IPS-NIHi7 (cell line): ENCODE measurements around the gene TNPO1.
"Not testable (repeated sequence)": the region's sequence is repeated elsewhere in the genome, so short reads cannot be mapped to it uniquely, and the experiment has no call there.

Source experiments
- DNase-seq: peaks from one replicate; pipeline ENCODE4 v3.0.0; 2012; ENCODE audit warnings: mixed read lengths; ENCODE audit errors: extremely low spot score

TNPO1 gene

DNA sequence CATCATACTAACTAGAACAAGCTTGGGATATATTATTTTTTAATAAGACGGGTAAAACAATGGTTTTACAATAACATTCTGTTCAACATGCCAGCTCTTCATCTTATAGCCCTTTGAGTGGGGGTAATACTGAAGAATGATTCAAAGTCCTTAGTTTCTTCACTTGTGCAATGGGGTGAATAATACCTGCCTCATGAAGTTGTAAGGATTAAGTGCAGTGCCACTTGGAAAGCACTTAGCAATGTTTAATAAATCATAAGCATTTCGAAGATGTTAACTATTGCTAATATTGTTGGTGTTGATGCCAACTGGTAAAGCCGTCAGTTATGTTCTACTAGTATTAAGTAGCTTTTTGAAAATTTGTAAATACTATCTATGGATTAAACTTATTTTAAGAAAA is 38.0 kb downstream of the TNPO1 start:
- DNase-seq, result no peak

DNA sequence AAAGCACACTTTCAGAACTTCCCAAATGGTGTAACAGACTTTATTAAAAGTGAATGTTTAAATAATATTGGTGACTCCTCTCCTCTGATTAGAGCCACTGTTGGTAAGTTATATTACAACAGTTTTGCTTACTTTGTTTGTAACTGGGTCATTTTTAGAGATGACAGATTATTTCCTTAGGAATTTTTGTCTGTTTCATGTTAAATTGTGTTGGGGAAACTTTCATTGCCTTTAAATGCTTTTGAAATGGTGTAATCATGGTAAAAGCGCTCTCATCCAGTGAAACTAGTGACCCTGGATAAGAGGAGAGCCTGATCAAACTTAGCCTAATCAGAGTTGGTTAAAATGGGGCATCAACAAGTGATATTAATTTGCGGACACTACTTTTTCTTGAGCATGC is 39.4 kb downstream of the TNPO1 start:
- no peak for DNase-seq

DNA sequence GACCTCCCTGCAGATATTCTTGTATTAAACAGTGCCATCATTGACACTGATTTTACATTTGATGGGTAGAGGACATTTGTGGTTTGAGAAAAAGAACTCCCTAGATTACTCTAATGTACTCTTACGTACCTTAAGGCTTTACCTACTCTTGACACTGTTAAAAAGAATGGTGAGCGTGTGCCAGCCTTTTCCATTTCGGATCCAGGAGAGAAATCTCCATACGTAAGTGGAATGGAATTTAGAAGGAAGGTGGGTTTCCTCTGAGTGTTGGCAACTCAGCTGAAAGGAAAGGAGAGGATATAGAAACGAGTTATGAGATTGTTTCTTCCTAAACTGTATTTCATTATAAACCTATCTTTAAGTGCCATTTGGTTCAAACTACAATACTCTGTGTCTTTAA is 40.9 kb downstream of the TNPO1 start:
- DNase-seq, result no peak

DNA sequence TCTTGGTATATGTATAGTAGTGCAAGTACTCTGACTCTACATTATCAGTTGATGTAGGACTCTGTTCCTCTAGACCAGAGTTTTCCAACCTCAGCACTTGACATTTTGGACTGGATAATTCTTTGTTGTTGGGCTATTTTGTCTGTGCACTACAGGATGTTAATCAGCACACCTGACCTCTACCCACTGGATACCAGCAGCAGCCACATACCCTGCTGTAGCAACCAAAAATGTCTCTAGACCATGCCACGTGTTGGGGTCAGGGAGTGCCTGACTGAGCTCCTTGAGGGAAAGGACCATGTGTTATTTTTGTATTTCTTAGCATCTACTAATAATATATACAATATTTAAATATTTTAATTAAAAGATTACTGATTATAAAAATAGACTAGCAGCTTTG is 42.7 kb downstream of the TNPO1 start:
- DNase-seq, result no peak

DNA sequence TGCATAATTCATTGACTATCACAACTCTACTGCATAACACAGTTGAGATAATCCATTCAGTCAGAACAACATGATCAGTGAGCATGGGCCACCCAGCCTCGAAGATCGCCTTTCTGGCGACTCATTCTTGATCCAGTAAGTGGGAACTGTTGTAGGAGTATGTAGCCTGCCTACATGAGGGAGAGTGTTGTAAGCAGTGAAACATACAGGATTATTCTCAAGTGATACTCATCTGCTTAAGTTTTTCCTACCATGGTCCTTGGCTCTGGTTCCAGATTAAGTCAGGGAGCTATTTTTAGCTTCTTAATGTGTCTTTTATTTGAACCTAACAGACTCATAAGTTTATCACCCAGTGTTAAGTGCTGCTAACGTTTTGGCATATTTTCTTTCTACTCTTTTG is 44.0 kb downstream of the TNPO1 start:
- no peak for DNase-seq

DNA sequence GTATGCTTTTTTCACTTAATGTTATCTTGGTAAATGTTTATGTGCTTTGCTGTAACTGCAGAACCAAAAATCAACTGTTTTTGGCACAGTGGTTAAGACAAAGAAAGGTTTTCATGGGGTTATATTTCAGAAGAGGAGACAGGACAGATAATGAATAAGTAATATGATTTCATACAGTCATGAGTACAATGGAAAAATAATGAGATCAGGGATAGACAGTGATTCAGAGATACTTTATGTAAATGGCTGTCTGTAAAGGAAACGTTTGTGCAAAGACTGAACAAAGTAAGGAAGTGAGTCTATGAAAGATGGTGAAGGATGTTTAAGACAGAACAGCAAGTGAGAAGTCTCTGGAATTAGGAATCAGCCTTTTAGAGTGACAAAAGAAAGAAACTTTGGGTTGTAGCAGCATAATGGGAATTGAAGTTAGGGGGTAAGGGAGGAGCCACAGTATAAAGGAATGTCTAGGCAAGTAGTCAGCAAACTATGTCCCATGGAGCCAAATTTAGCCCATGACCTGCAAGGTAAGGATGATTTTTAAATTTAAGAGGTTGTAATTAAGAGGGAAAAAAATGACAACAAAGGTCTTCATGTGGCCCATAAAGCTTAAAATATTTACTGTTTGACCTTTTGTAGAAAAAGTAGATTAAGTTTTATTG is 55.0 kb downstream of the TNPO1 start:
- DNase-seq, result no peak

DNA sequence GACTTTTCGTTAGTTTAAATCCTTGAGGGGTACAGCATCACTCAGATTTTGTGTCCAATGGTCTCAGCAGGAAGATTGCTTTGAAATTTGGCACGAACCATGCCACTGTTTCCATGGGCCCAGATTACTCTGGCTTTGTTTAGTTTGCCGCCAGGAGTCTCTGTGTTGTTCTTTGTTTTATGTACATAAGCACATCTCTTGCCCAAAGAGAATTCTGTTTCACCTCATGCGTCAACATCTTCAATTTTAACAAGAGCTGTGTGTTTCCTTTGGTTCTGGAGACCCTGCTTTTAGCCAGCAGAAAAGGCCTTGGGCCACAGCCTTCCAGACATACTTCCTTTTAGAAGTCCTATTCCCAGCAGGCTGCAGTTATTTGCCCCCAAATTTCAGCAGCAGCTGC is 62.4 kb downstream of the TNPO1 start:
- no peak for DNase-seq

DNA sequence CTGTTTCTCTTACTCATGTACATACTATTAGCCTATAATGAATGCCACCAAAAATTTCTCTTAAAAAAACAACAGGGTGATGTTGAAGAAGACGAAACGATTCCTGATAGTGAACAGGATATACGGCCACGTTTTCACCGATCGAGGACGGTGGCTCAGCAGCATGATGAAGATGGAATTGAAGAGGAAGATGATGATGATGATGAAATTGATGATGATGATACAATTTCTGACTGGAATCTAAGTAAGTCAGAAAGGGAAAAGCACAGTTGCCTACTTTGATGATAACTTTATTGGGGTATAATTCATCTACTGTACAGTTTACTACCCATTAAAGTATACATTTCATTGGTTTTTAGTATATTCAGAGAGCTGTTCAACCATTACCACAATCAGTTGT is 66.5 kb downstream of the TNPO1 start:
- no peak for DNase-seq

DNA sequence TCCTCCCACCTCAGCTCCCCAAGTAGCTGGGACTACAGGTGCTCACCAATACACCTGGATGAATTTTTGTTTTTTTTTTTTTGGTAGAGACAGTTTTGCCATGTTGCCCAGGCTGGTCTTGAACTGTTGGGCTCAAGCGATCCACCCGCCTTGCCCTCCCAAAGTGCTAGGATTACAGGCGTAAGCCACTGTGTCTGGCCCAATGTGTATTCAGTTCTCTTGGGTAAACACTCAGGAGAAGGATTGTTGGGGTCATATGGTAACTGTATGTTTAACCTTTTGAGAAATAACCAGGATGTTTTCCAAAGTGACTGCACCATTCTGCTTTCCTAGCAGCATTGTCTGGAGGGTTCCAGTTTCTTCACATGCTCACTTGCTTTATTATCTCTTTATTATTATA is 67.4 kb downstream of the TNPO1 start:
- DNase-seq, result no peak

DNA sequence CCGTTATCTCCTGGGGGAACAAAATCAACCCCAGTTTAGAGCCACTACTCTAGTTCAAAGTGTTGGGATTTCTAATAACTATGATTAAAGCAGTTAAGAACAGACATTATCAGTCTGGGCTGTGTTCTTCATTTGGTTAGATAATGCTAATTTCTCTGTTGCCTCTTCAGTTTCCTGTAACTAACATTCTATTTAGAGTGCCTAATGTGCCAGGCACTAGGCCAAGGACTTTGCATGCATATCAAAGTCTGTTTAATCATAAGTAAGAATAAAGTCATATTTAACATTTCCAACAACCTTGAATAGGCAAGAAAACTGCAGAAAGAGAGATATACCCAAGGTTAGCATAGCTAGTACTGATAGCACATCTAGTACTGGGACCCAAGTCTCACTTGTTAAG is 68.4 kb downstream of the TNPO1 start:
- no peak for DNase-seq

DNA sequence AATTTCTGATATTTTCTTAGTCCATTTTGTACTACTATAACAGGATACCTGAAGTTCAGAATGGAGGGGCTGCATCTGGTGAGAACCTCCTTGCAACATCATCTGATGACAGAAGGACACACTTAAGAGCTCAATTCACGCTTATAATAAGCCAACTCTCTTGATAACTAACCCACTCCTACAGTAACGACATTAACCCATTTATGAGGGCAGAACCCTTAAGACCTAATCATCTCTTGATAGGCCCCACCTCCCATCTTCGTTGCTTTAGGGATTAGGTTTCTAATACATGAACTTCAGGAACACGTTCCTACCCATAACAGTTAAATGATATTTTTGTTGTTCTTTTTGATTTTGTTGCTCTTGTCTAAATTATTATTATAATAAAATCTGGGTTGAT is 69.4 kb downstream of the TNPO1 start:
- no peak for DNase-seq

DNA sequence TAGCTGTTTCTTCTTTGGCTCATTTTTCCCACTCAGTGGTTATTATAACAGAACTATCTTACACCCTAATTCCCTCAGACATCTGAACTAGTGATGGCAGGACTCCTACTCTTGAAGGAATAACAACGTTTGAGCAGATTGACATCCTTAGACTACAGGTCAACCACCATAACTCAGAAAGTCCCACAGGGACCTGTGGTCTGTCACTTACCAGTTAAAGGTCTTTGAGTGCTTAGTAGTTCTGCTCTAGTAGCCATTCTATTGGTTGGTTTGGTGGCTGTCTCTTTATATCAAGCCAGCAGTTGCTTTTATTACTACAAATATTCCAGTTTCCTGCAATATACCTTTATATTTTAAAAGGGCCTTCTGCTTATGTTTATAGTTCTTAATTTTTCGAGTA is 72.1 kb downstream of the TNPO1 start:
- no peak for DNase-seq

DNA sequence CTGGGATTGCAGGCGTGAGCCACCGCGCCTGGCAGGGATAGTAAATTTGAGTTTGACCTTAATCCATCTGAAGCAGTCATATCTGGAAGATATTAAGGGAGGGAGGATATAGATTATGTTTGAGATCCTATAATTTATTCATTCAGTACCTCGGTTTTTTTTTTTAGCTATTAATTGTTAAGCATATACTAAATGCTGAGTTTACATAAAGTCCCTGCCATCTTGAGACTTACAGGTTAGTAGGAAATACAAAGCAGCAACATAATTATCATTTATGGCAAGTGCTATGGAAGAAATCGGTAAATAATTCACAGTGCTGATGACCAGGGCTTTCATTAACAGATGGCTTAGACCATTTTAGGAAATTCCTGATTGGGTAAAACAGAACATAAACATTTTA is 72.9 kb downstream of the TNPO1 start:
- no peak for DNase-seq

DNA sequence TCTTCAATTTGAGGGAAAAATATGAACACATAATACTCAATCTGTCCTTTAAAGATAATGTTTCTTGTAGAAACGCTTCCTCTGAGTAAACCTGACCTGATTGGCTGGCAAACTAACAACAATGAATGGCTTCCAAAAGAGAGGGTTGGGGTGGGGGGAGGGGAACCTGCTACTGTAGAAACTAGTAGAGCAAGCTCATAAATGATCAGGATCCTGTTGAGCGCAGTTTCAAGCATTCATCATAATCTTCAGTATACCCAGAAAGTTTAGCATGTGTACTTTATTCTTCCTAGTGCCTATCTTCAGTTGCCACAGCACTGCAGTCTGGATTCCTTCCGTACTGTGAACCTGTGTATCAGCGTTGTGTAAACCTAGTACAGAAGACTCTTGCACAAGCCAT is 76.4 kb downstream of the TNPO1 start:
- DNase-seq, result no peak

DNA sequence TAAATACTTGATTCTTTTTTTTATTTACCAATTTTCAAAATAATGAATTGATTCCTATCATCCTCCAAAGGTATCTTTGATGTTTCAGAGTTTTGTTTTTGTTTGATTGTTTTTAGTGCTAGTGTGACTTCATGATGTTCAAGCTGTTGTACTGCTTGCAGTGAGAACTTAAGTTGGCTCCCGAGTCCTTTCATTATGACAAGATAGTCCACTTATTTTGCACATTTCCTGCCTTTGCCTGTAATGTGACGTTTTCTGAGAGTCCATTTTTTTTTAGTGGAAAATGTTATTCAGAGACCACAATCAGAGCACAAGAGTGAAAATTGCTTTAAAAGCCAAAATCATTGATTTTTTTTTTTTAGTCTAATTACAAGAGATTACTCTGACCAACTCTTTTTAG is 79.3 kb downstream of the TNPO1 start:
- DNase-seq, result no peak

DNA sequence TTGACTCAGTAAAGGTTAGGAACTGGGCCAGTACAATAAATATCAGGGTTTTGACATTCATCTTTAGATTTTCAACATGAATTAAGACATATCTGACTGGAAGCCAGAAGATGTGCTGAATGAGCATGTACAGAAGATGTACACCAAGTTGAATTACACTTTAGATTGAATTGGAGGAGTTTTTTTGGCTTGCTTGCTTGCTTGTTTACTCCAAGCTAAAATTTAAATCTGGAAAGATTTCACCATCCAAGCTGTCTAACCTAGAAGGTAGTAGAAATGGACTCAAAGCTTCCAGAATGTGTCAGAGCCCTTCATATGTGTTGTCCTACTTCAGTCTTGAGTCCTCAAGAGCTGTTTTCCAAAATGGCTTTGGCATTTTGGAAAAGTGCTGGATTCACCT is 90.3 kb downstream of the TNPO1 start:
- no peak for DNase-seq

DNA sequence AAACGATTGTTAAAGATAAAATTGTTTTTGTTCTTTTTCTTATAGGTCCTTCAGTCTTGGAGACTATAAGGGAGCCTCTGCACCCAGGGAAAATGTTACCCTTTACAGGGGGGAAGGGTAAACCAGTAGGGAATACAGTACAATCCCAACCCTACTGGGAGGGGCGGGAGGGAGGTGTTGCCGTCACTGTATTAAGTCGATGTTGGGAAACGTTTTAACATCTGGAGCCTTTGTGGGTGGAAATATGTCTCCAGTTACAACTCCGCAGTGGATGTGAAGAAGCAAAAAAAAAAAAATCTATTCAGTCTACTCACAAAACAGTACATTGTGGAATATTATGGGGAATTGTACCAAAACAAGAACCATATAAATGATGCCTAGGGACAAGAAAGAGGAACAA is 92.2 kb downstream of the TNPO1 start:
- no peak for DNase-seq

DNA sequence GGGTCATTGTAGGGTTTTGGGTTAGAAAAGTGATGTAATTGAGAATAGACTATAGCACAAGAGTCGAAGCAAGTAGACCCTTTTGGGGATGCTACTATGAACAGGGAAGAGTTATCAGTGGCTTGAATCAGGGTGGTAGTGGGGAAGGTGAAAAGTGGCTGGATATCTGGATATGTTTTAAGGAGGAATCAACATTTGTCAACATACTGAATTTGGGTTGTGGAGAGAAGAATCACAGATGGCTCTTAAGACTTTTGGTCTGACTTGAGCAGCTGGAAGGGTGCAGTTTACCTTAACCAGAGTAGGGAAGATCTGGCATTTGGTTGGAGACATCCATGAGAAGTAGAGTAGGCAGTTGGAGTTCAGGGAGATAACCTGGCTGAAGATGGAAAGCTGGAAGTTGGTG is 100.9 kb downstream of the TNPO1 start:
- no peak for DNase-seq

DNA sequence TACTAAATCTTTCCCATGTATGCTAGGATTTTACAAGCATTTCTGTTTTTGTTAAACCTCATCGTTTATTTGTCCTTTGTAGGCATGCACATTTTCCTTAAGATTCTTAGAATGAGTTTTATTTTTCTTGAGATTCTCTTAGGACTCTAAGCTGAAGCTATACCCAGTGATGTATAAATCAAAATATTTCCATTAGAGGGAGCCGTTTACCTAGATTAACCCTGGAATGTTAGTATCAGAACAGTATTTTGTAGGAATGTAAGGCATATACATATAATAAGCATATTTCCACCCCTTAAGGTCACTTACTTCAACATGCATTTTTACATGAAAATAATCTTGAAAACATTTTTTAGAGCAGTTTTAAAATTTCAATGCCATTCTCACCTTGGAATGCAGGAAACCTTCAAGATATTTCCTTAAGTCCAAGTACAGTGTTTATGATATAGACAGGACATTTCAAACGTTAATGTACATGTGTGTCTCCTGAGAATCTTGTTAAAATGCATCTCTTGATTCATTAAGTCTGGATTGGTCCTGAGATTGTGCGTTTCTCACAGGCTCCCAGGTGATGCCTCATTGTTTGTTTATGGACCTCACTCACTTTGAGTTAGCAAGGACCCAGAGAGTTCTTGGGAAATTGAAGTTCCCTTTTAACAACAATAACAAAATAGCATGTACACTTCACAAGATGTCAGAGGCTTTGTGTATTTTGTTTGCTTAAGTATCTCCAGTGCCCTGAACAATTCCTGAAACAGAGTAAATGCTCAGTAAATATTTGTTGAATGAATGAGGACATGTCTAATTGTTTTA is 104.4 kb downstream of the TNPO1 start:
- DNase-seq, result no peak

DNA sequence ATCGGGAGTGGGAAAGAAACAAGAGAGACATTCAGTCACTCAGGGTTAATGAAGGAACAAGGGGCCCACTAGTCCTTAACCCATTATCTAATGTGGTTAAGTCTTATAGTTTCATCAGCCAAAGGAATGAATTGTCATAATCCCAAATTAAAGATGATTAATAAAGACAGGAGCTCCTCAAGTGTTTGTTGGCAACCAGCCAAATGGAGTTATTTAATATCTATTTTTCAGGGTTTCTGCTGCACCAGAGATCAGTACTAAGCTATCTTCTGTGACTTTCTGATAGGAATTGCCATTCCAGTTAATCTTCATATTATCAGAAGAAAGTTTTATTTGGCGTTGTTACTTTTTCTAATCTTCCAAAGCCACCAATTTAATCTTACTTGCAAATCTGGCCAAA is 105.4 kb downstream of the TNPO1 start:
- DNase-seq, result no peak

DNA sequence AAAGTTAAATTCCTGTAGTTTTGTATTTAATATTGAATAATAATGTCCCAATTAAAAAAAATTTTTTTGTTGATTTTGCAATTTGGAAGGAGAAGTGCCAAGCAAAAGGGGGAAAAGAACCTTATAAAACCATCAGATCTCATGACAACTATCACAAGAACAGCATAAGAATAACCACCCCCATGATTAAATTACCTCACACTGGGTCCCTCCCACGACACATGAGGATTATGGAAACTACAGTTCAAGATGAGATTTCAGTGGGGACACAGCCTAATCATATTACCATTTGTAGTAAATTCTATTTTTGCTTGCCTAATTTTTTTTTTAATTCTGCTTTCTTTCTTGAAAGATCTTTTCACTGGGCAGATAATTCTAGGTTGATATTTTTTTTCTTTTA is 106.0 kb downstream of the TNPO1 start:
- DNase-seq, result no peak

DNA sequence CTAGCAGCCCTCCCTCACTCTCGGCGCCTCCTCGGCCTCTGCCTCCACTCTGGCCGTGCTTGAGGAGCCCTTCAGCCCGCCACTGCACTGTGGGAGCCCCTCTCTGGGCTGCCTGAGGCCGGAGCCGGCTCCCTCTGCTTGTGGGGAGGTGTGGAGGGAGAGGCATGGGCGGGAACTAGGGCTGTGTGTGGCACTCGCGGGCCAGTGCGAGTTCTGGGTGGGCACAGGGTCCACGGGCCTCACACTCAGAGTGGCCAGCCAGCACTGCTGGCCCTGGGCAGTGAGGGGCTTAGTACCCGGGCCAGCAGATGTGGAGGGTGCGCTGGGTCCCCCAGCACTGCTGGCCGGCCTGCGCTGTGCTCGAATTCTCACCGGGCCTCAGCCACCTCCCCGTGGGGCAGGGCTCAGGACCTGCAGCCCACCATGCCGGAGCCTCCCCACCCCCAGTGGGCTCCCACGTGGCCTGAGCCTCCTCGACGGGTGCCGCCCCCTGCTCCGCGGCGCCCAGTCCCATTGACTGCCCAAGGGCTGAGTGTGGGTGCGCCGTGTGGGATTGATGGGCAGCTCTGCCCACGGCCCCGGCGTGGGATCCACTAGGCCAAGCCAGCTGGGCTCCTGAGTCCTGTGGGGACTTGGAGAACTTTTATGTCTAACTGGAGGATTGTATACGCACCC is 109.0 kb downstream of the TNPO1 start:
- DNase-seq, result no peak

DNA sequence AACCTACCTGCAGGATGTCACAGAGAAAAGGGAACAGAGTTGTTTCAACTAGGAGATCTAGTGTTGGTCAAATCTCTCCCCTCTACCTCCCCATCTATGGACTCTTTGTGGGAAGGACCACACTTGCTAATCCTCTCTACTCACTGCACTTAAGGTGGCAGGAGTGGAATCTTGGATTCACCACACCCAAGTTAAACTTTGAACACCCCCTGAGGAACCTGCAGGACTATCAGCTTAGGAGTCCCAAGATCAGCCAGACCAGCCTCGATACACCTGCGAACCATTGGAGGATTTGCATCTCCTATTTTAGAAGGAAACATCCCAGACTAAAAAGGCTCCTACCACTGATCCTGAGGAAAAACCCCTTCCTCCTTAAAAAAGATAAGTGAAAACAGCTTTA is 116.2 kb downstream of the TNPO1 start:
- DNase-seq, result not testable (repeated sequence)
